Testis (tissue), 2 donors: Measurements from ENCODE around the gene TET2.

ENCODE experiments used
- POLR2A ChIP-seq: fragments of 450-650 bp; IDR thresholded peaks from one replicate; pipeline ENCODE4 v1.6.1; 2017; ENCODE audit warnings: antibody characterized with exemption, mild to moderate bottlenecking, moderate library complexity
- TF ChIP-seq, protein P1 (sequence below), 3 experiments: fragments of 450-650 bp in 2 of 3; fragments of 200-600 bp in 1 of 3; sonication (generic) in 1 of 3; IDR thresholded peaks; one replicate each; pipeline ENCODE4 v1.5.1; 2016 to 2019; ENCODE audit warnings: antibody characterized with exemption in 3 of 3, mild to moderate bottlenecking in 2 of 3, moderate library complexity in 1 of 3

DNA sequence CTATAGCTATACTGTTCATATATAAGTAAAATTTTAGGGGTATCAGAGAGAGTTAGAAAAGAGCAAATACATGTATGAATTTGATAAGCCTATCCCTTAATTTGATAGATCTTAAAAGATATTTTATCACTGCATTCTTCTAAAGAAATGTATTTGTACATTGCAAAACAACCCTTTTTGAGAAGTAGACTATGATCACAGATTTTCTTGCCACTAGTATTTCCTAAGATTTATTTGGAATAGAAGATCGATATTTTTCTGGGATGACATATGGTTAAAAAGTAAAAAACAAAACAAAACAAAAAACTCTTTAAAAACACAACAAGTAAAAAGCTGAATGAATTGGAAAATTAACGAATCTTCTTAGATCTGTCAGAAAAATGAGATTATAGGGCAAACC lies 27.4 kb downstream of the TET2 start:
- TF ChIP-seq, protein P1, sequence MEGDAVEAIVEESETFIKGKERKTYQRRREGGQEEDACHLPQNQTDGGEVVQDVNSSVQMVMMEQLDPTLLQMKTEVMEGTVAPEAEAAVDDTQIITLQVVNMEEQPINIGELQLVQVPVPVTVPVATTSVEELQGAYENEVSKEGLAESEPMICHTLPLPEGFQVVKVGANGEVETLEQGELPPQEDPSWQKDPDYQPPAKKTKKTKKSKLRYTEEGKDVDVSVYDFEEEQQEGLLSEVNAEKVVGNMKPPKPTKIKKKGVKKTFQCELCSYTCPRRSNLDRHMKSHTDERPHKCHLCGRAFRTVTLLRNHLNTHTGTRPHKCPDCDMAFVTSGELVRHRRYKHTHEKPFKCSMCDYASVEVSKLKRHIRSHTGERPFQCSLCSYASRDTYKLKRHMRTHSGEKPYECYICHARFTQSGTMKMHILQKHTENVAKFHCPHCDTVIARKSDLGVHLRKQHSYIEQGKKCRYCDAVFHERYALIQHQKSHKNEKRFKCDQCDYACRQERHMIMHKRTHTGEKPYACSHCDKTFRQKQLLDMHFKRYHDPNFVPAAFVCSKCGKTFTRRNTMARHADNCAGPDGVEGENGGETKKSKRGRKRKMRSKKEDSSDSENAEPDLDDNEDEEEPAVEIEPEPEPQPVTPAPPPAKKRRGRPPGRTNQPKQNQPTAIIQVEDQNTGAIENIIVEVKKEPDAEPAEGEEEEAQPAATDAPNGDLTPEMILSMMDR (IDR thresholded peaks at IDR 0.05): no peak
- TF ChIP-seq POLR2A: no peak
